ENCODE data around the gene ZNF43. TPM values are rescaled to one million over a fixed set of nuclear protein-coding genes. Genes with fewer than 3 reads are reported as not detected.

Gene ZNF43
- total and polyA plus RNA-seq, 2 of the 8 experiments (the other 6 are each of a cell fraction or from before 2014, with no cell fraction given), result 24.7 to 53.1 TPM

DNA sequence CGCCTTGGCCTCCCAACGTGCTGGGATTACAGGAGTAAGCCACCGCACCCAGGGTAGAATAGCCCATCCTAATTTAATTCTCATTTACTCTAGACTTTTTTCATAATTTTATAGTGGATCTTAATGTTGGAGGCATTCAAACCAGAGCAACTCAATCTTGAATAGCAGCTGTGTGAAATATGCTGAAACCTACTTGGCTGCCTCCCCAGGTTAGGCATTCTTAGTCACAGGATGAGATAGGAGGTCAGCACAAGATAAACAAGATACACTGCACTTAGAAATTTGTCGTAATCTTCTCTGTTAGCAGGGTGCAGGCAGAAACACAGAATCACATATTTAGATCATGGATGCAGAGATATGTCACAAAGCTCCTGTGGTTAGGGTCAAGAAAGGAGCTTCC is 2.7 kb upstream of the ZNF43 start (continued):
- TF ChIP-seq, protein P1, sequence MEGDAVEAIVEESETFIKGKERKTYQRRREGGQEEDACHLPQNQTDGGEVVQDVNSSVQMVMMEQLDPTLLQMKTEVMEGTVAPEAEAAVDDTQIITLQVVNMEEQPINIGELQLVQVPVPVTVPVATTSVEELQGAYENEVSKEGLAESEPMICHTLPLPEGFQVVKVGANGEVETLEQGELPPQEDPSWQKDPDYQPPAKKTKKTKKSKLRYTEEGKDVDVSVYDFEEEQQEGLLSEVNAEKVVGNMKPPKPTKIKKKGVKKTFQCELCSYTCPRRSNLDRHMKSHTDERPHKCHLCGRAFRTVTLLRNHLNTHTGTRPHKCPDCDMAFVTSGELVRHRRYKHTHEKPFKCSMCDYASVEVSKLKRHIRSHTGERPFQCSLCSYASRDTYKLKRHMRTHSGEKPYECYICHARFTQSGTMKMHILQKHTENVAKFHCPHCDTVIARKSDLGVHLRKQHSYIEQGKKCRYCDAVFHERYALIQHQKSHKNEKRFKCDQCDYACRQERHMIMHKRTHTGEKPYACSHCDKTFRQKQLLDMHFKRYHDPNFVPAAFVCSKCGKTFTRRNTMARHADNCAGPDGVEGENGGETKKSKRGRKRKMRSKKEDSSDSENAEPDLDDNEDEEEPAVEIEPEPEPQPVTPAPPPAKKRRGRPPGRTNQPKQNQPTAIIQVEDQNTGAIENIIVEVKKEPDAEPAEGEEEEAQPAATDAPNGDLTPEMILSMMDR (IDR thresholded peaks at IDR 0.05; ENCODE audit: control extremely low read depth in 1 of 3, insufficient read depth in 1 of 3, low read depth in 1 of 3, low read length in 3 of 3), result no peak
- no peak for TF ChIP-seq GABPA (IDR thresholded peaks at IDR 0.05; ENCODE audit: borderline replicate concordance, insufficient read depth, low read length)
